GM18511 (cell line): ENCODE results near the gene ZFP64.
"Not testable (repeated sequence)": the region's sequence is repeated elsewhere in the genome, so short reads cannot be mapped to it uniquely, and the experiment has no call there.

Source experiments
- ATAC-seq: cut with Tn5 transposase; IDR thresholded peaks from one replicate; pipeline ENCODE4 v1.9.1; 2021; ENCODE audit warnings: mild to moderate bottlenecking, moderate library complexity; ENCODE audit not compliant: unreplicated experiment

ZFP64 gene

GRCh38 chr20:52166150-52166549 is 25.4 kb downstream of the ZFP64 start:
- ATAC-seq, result no peak

- ATAC-seq, result no peak
Measured at GRCh38 chr20:52160621-52161204, 30.9 kb downstream of the ZFP64 start.

DNA sequence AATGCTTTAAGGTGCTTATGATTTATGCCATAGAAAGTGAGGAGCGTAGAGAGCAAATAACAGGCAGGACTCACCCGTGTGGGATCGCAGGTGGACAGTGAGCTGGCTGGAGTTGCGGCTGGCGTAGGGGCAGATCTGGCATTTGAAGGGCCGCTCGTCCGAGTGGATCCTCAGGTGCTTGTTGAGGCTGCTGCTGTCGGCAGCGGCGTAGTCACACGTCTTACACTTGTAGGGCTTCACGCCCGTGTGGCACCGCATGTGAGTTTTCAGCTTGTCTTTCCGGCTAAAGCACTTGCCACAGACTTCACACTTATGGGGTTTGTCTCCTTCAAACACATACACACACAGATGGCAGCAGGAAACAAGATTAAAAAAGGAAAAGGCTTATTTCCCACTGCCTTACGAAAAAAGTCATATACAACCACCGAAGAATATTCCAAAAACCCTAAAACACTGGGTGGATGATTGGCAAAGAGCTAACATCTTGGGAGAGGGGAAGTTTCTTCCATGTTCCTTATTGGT is 31.5 kb downstream of the ZFP64 start:
- no peak for ATAC-seq

GRCh38 chr20:52154575-52154974 is 37.0 kb downstream of the ZFP64 start:
- ATAC-seq, result no peak

GRCh38 chr20:52153896-52154295 is 37.7 kb downstream of the ZFP64 start:
- ATAC-seq, result no peak

- ATAC-seq, result no peak
Measured at GRCh38 chr20:52152921-52153320, 38.7 kb downstream of the ZFP64 start.

DNA sequence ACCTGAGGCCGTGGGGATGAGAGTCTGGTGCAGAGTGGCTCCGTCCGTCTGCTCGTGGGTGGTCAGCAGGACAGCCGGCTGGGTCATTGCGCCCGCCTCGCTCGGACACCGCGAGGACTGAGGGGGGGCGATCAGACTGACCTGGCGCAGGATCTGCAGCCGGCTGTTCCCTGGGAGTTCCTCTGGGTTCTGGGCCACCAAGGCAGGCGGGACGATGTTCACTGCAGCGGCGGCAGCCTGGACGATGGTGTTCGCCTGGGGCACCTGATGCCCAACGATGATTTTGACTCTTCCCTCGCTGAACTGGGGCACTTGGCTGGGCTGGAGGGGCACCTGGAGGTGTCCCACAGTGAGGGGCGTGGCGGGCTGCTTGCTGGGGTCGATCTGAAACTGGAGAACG is 39.2 kb downstream of the ZFP64 start:
- ATAC-seq, result no peak

- ATAC-seq, result no peak
Measured at GRCh38 chr20:52150440-52151258, 40.9 kb downstream of the ZFP64 start.

GRCh38 chr20:52145587-52145986 is 46.0 kb downstream of the ZFP64 start:
- ATAC-seq, result no peak

DNA sequence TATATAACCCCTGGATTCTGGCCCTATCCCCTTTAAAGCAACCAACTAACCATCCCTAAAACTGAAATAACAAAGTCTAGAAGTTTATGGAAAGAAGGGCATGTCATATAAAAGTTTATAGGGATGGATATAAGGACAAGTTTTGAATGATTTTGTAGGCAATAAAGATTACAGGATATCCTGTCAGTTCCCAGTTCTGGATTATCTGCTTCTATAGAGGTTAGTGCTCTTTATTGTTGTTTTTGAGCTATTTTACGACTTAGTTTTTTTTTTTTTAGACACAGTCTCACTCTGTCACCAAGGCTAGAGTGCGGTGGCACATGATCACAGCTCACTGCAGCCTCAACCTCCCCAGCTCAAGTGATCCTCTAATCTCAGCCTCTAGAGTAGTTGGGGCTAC is 48.3 kb downstream of the ZFP64 start:
- ATAC-seq, result no peak

DNA sequence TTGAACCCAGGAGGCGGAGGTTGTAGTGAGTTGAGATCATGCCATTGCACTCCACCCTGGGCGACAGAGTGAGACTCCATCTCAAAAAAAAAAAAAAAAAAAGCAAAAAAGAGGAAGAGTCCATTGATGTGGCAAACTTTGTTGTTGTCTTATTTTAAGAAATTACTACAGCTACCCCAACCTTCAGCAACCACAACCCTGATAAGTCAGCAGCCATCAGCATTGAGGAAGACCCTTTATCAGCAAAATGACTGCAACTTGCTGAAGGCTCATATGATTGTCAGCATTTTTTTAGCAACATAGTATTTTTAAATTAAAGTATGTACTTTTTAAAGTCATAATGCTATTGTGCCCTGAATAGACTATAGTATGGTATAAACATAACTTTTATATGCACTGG is 48.8 kb downstream of the ZFP64 start:
- no peak for ATAC-seq

DNA sequence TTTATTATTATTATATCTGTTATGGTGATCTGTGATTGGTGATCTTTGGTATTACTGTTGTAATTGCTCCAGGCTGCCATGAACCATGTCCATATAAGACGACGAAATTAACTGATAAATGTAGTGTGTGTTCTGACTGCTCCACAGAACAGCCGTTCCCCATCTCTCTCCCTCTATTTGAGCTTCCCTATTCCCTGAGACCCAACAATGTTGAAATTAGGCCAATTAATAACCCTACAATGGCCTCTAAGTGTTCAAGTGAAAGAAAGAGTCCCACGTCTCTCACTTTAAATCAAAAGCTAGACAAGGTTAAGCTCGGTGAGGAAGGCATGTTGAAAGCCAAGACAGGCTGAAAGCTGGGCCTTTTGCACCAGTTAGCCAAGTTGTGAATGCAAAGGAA is 51.6 kb downstream of the ZFP64 start:
- no peak for ATAC-seq

GRCh38 chr20:52137850-52138249 is 53.7 kb downstream of the ZFP64 start:
- no peak for ATAC-seq

GRCh38 chr20:52133714-52134113 is 57.9 kb downstream of the ZFP64 start:
- ATAC-seq, result not testable (repeated sequence)

DNA sequence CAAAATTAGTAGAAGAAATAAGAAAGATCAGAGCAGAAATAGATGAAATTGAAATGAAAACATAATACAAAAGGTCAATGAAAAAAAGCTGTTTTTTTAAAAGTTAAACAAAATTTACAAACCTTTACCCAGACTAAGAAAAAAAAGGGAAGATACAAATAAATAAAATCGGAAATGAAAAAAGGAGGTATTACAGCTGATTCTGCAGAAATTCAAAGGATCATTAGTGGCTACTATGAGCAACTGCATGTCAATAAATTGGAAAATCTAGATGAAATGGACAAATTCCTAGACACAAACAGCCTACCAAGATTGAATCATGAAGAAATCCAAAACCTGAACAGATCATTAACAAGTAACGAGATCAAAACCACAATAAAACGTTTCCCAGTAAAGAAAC is 59.2 kb downstream of the ZFP64 start:
- ATAC-seq, result no peak

- no peak for ATAC-seq
Measured at GRCh38 chr20:52131048-52131643, 60.4 kb downstream of the ZFP64 start.

- no peak for ATAC-seq
Measured at GRCh38 chr20:52130406-52130805, 61.2 kb downstream of the ZFP64 start.

DNA sequence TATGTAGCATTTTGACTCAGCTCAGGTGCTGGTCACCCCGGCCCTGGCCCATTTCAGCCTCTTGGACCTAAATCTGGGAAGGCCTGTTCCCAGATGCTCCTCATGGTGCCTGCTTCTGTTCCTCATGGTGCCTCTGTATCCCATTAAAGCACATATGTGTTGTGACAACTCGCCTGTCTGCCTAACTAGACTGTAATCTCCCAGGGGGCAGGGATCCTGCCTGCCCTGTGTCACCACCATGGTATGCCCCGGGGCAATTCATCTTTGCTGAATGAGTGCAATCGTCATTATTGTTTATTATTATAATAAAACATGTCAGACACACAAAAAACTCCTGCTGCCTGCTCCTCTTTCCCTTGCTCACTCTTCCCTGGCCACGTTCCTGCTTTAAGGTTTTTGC is 62.0 kb downstream of the ZFP64 start:
- ATAC-seq, result no peak

GRCh38 chr20:52127309-52127708 is 64.3 kb downstream of the ZFP64 start:
- no peak for ATAC-seq

DNA sequence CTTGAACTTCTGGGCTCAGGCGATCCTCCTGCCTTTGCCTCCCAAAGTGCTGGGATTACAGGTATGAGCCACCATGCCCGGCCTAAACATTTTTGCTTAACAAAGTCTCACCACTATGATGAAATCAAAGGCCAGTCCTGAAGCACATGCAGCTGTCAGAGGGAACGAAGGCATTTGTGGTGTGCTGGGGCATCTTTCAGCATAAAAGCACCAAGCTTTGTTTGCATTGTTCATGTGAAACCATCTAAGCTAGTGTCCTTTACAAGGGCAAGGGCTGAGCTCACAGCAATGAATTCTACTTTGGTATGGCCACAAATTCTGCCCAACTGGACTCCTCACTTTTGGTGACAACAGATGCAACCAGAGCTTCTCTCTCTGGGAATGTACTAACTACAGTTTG is 66.8 kb downstream of the ZFP64 start:
- no peak for ATAC-seq

GRCh38 chr20:52118696-52119095 is 72.9 kb downstream of the ZFP64 start:
- ATAC-seq, result no peak

DNA sequence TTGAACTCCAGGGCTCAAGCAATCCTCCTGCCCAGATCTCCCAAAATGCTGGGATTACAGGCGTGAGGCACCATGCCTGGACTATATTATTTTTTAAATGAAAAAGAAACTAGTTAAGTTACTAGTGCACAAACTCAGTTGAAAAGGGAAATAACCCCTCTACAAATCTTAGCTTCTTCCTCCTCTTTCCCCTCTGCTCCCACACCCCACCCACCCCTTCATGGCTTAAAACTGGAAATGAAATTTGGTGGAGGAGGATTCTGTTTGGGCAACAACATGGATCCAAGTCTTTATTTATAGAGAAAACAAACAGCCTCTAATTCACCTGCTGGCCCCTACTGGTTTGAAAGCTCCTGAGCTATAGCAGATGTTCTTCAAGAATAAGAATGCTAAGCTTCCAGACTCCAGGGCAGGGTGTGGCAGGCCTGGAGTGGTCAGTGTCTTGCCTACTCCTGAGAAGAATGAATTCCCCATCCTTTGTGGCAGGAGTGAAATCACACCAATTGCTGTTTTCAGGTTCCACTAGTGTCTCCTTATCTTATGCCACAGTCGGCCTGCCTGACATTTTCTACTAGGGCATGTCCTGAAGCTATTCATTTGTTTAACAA is 73.5 kb downstream of the ZFP64 start:
- ATAC-seq, result no peak
